Fibroblast of villous mesenchyme (primary cell): ENCODE measurements around the gene GLYATL1. TPM values are rescaled to one million over a fixed set of nuclear protein-coding genes. Genes with fewer than 3 reads are reported as not detected.

ENCODE experiments used
- DNase-seq: peaks from one replicate; pipeline ENCODE4 v3.0.0-alpha.2; 2010; ENCODE audit warnings: low read depth
- H3K4me3 ChIP-seq: 2 replicates; pipeline ENCODE4 v1.5.1; 2011; ENCODE audit warnings: low read depth, mild to moderate bottlenecking, low read length
- CTCF ChIP-seq: IDR thresholded peaks from 2 replicates; pipeline ENCODE4 v1.5.1; 2012; ENCODE audit warnings: low read depth, mild to moderate bottlenecking, low read length; ENCODE audit not compliant: insufficient read depth
- total RNA-seq: library from RNA; depleted of rRNA; stranded (reverse); fragments of >200 nt; gene quantifications from 2 replicates; pipeline ENCODE4 v1.2.3, GENCODE V29; 2012

The GLYATL1 gene
- total RNA-seq, 1 donor = not detected

- peak; percentile 67 for DNase-seq
- TF ChIP-seq CTCF = peak; percentile 24
- peak overlapping the region; percentile 56 for H3K4me3 ChIP-seq
Observed at GRCh38 chr11:58905721-58906547, 33.4 kb upstream of the GLYATL1 start.

DNA sequence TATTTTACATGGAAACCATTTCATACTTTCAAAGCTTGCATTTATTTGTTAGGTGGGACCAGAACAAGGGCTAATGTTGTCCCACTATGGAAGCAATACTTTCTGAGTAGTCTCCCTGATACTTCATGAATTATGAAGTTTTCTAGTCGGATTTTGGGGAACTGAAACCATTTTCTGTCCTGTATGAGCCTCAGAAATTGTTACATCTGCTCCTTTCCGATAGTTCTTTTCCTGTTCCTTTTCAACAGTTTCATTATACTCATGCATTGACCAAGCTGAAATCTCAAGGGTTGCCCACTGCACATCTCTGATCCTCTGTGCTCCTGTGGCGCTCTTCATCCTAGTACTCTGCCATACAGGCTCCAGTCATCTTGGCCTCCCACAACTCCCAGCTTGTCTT, 31.5 kb upstream of the GLYATL1 start:
- no peak for DNase-seq
- TF ChIP-seq CTCF = no peak
- no peak overlapping the region for H3K4me3 ChIP-seq

DNA sequence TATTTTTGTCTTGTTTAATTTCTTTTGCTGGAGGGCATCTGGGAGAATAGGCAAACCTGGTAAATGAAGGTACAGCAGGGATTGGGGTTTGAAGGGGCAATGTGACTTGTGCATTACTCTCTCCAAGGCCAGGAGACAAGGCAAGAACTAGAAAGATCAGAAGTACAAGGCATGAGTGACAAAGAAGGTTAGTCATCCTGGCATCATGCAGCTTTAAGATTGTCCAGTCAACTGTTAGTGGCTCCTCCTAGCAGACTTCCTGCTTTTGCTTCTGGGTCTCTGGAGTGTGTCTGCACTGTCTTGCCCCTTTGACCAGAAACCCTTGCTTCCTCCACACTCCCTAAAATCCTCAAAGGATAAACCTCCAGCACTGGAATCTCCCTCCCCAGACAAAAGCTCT, 27.2 kb upstream of the GLYATL1 start:
- no peak overlapping the region for H3K4me3 ChIP-seq
- no peak for DNase-seq
- TF ChIP-seq CTCF = no peak

- H3K4me3 ChIP-seq = no peak overlapping the region
- no peak for TF ChIP-seq CTCF
- no peak for DNase-seq
Observed at GRCh38 chr11:58913685-58914084, 25.6 kb upstream of the GLYATL1 start.

DNA sequence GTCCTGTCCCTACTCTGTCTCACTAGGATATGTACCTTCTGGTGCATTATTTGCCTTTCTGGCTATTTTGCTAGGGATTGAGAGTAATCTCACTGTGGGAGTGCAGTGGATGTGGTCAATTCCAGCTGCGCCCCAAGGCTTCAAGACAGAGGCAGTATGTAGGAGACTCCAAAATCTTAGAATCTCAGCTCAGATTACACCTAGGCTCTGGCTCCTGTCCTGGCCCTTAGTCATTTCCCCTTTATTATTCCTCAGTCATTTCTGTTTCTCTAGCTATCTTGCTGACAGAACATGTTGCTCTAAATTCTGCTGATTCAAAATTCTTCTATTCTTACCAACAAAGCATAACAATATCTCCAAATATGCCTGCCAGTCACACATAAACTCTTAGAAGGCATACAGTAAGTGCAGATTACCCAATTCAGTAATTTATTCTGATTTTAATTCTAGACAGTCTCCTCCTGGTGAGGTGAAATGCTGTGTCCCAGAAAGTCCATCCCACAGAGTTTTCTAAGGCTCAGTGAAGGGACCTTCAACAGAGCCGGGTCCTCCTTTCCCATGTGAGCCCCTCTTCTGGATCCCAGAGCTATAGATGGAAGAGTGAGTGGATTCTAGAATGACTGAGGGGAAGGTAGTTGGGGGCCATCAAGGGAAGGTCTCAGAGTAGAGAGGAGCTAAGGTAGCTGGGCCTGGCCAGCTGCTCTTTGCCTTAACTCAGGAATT, 24.3 kb upstream of the GLYATL1 start:
- no peak for DNase-seq
- H3K4me3 ChIP-seq = no peak overlapping the region
- TF ChIP-seq CTCF = no peak

GRCh38 chr11:58916637-58917036, 22.7 kb upstream of the GLYATL1 start:
- no peak overlapping the region for H3K4me3 ChIP-seq
- DNase-seq = no peak
- no peak for TF ChIP-seq CTCF
